Globus pallidus (tissue), 1 donor: Measurements from ENCODE around the gene COQ8B.

ENCODE experiments used
- DNase-seq: peaks from one replicate; pipeline ENCODE4 v3.0.0-alpha.2; 2015; ENCODE audit warnings: low spot score

Gene COQ8B

GRCh38 chr19:40717325-40717879, 716 bp upstream of the COQ8B start:
- DNase-seq: no peak

- DNase-seq: peak; percentile 22
Observed at GRCh38 chr19:40716031-40716481, 630 bp downstream of the COQ8B start.

GRCh38 chr19:40714441-40715299, 2.0 kb downstream of the COQ8B start:
- DNase-seq: peak; percentile 97

- DNase-seq: no peak
Observed at GRCh38 chr19:40713939-40714338, 2.7 kb downstream of the COQ8B start.

GRCh38 chr19:40709817-40710216, 6.9 kb downstream of the COQ8B start:
- no peak for DNase-seq

GRCh38 chr19:40707615-40708014, 9.1 kb downstream of the COQ8B start:
- DNase-seq: no peak

GRCh38 chr19:40705950-40706619, 10.6 kb downstream of the COQ8B start:
- DNase-seq: no peak

GRCh38 chr19:40705362-40705651, 11.4 kb downstream of the COQ8B start:
- DNase-seq: no peak

GRCh38 chr19:40704491-40705361, 12.0 kb downstream of the COQ8B start:
- DNase-seq: no peak

- DNase-seq: no peak
Observed at GRCh38 chr19:40703029-40703755, 13.5 kb downstream of the COQ8B start.

GRCh38 chr19:40702337-40703012, 14.2 kb downstream of the COQ8B start:
- DNase-seq: no peak

GRCh38 chr19:40701758-40702157, 14.9 kb downstream of the COQ8B start:
- DNase-seq: no peak

- DNase-seq: no peak
Observed at GRCh38 chr19:40700083-40700482, 16.6 kb downstream of the COQ8B start.

- no peak for DNase-seq
Observed at GRCh38 chr19:40697007-40697406, 19.7 kb downstream of the COQ8B start.

- DNase-seq: no peak
Observed at GRCh38 chr19:40695881-40696280, 20.8 kb downstream of the COQ8B start.

- DNase-seq: no peak
Observed at GRCh38 chr19:40693896-40694295, 22.8 kb downstream of the COQ8B start.

GRCh38 chr19:40693150-40693788, 23.4 kb downstream of the COQ8B start:
- no peak for DNase-seq

GRCh38 chr19:40692212-40692551, 24.5 kb downstream of the COQ8B start:
- no peak for DNase-seq

- no peak for DNase-seq
Observed at GRCh38 chr19:40691421-40692211, 25.1 kb downstream of the COQ8B start.
